Subcutaneous abdominal adipose tissue (tissue), 5 donors: Measurements from ENCODE around the gene MAST2.
"Not testable (repeated sequence)": the region's sequence is repeated elsewhere in the genome, so short reads cannot be mapped to it uniquely, and the experiment has no call there.

Source experiments
- H3K27ac ChIP-seq: one replicate; pipeline ENCODE4 v1.7.0; 2013; ENCODE audit warnings: low read depth, mild to moderate bottlenecking, inconsistent platforms, low read length, moderate library complexity
- H3K27me3 ChIP-seq, 5 donors: one replicate each; pipeline ENCODE4 v1.7.0; 2013; ENCODE audit warnings: low read length in 5 of 5, inconsistent platforms in 1 of 5; ENCODE audit not compliant: control insufficient read depth in 5 of 5, insufficient read depth in 4 of 5
- H3K36me3 ChIP-seq, 5 donors: one replicate each; pipeline ENCODE4 v1.7.0; 2013; ENCODE audit warnings: low read length in 5 of 5; ENCODE audit not compliant: control insufficient read depth in 5 of 5, insufficient read depth in 5 of 5
- H3K4me1 ChIP-seq, 5 donors: one replicate each; pipeline ENCODE4 v1.7.0; 2013; ENCODE audit warnings: low read length in 5 of 5, mild to moderate bottlenecking in 3 of 5, moderate library complexity in 1 of 5; ENCODE audit not compliant: control insufficient read depth in 5 of 5, insufficient read depth in 5 of 5
- H3K4me3 ChIP-seq, 5 donors: one replicate each; pipeline ENCODE4 v1.7.0; 2013; ENCODE audit warnings: low read length in 5 of 5, low read depth in 1 of 5
- H3K9ac ChIP-seq, 5 donors: one replicate each; pipeline ENCODE4 v1.7.0; 2013; ENCODE audit warnings: low read length in 5 of 5, mild to moderate bottlenecking in 4 of 5, moderate library complexity in 3 of 5
- H3K9me3 ChIP-seq, 5 donors: one replicate each; pipeline ENCODE4 v1.7.0; 2013; ENCODE audit warnings: low read length in 5 of 5; ENCODE audit not compliant: control insufficient read depth in 5 of 5
- donor health status: healthy.
- donor health status: healthy.
- donor health status: healthy.
- donor health status: healthy.
- donor health status: healthy.

The MAST2 gene

DNA sequence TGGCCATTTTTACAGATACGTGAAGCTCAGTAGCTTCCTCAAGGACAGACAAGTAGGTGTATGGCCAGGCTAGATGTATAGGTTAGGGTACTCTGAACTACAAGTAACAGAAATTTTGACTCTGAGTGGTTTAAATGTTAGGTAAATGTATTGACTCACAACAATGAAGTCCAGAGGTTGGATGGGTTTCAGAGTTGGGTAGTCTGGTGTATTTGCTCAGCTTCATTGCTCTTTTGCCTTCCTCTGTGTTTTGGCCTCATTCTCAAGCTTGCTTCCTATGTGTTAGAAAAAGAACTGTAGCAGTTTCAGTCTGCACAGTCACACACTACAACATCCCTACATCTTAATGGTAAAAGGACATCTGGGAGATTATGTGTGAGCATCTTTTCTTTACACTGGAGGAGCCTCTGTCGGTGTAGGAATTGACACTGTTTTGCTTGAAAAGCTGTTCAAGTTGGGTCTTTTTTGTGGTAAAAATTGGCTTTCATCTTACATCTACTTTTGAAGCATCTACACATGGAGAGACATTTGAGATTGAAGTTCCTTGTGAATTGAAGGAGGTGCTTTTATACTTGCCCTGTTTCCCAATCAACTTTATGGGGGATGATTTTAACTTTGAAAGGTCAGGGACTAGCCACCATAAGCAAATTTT, 64.4 kb downstream of the MAST2 start:
- Histone ChIP-seq H3K27me3 (no peaks in the 10 kb centered on the region), H3K4me1 (peaks cover 0 to 4% (median 0%) of the 10 kb centered on the region in 5 donors), H3K9me3 (no peaks in the 10 kb centered on the region), H3K4me3 (no peak overlapping the region), H3K27ac (no peak overlapping the region), H3K9ac (no peak overlapping the region), H3K36me3 (no peaks in the 10 kb centered on the region)

DNA sequence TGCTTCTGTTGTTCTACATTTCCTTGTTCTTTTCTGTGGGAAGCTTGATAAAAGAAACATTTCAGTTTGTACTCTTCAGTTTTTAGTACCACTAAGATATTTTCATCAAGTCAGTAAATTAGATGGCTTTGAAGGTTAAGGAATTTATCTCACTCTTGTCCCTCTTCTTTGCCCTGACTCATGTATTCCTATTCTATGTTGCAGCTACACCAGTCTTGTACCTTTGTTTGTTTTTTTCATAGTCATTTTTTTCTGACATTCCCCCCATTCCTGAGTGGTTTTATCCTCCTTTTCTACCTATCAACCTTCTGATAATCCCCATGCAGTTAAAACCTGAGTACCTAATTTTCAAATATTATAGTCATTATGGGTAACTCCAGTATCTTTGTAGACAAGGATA, 65.4 kb downstream of the MAST2 start:
- H3K36me3 ChIP-seq = no peaks in the 10 kb centered on the region
- no peak overlapping the region for H3K4me3 ChIP-seq
- H3K27me3 ChIP-seq = no peaks in the 10 kb centered on the region
- H3K27ac ChIP-seq = no peak overlapping the region
- no peaks in the 10 kb centered on the region for H3K9me3 ChIP-seq
- H3K9ac ChIP-seq = no peak overlapping the region
- H3K4me1 ChIP-seq = peaks cover 0 to 4% (median 0%) of the 10 kb centered on the region in 5 donors

DNA sequence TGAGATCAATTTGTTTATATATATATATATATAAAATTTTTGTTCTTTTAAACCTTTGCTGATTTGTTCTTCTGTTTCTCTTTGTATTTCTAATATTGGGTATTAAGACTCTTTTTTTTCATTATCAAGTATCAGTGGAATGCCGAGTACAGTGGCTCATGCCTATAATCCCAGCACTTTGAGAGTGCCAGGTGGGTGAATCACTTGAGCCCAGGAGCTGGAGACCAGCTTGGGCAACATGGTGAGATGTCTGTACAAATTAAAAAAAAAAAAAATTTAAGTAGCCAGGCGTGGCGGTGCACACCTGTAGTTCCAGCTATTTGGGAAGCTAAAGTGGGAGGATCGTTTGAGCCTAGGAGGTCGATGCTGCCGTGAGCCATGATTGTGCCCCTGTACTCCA, 67.1 kb downstream of the MAST2 start:
- Histone ChIP-seq H3K9me3 (no peaks in the 10 kb centered on the region), H3K9ac (no peak overlapping the region), H3K4me3 (no peak overlapping the region), H3K27ac (no peak overlapping the region), H3K4me1 (peaks cover 0 to 3% (median 0%) of the 10 kb centered on the region in 5 donors), H3K27me3 (no peaks in the 10 kb centered on the region), H3K36me3 (no peaks in the 10 kb centered on the region)

DNA sequence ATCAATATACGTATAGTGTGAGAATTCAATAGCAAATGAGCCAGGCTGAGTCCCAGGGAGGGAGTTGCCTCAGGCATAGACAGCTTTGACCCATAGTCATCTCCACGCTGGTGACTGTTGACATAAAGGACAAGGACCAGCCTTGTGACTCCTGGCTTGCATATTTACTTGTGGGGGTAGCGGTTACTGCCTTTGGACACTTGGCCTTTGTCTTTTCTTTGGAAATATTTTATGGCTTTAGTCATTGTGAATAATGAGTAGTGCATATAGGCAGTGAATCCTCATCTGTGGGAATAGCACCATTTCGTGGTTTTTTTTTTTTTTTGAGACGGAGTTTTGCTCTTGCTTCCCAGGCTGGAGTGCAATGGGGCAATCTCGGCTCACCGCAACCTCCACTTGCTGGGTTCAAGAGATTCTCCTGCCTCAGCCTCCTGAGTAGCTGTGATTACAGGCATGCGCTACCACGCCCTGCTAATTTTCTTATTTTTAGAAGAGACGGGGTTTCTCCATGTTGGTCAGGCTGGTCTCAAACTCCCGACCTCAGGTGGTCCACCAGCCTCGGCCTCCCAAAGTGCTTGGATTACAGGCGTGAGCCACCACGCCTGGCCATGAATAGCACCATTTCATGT, 68.9 kb downstream of the MAST2 start:
- H3K27ac ChIP-seq, H3K4me3 ChIP-seq: not testable (repeated sequence)

DNA sequence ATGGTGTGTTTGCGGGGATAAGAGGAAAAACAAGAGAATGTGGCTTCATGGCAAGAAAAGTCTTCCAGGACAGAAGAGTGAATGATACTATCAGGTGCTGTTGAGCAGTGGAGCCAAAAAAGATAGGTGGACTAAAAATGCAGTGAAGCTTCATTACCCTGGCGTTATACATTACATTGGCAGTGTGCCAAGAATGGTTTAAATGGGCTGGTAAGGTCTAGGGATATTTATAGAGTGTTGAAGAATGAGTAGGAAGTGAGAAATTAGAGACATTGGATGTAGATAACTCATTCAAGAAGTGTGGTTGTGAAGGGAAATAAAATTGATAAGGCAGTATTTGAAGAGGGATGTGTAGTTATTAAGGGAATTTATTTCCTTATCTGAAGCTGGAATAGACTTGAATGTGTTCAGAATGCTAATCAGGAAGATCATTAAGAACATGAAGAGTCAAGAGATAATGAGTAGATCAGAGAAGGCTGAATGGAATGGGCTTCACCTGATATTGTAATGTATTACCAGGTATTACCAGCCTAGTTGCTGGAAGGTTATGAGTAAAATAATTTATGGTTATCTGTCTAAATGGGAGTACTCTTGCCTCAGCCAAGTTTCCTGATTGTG, 72.7 kb downstream of the MAST2 start:
- Histone ChIP-seq H3K9ac (no peak overlapping the region), H3K27ac (no peak overlapping the region), H3K4me3 (no peak overlapping the region), H3K27me3 (no peaks in the 10 kb centered on the region), H3K4me1 (peaks cover 0 to 3% (median 0%) of the 10 kb centered on the region in 5 donors), H3K9me3 (no peaks in the 10 kb centered on the region), H3K36me3 (no peaks in the 10 kb centered on the region)

More for the DNA sequence above, 68.9 kb downstream of the MAST2 start:
- H3K36me3 ChIP-seq, H3K4me1 ChIP-seq, H3K9ac ChIP-seq, H3K9me3 ChIP-seq, H3K27me3 ChIP-seq: not testable (repeated sequence)

DNA sequence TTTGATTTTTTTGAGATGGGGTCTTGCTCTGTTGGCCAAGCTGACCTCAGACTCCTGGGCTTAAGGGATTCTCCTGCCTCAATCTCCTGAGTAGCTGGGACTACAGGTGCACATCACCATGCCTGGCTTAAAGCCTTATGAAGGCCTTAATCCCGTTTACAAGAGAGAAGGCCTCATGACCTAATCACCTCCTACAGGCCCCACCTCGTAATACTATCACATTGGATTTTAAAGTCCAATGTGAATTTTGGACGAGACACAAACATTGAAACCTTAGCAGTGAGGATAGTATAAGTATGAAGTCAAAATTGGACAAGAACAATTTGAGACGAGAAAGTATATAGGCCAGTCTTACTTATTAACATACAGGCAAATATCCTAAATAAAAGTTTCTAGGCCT, 73.9 kb downstream of the MAST2 start:
- H3K9ac ChIP-seq = no peak overlapping the region
- no peaks in the 10 kb centered on the region for H3K27me3 ChIP-seq
- H3K9me3 ChIP-seq = no peaks in the 10 kb centered on the region
- no peak overlapping the region for H3K27ac ChIP-seq
- H3K4me1 ChIP-seq = no peaks in the 10 kb centered on the region
- H3K4me3 ChIP-seq = no peak overlapping the region
- H3K36me3 ChIP-seq = no peaks in the 10 kb centered on the region

DNA sequence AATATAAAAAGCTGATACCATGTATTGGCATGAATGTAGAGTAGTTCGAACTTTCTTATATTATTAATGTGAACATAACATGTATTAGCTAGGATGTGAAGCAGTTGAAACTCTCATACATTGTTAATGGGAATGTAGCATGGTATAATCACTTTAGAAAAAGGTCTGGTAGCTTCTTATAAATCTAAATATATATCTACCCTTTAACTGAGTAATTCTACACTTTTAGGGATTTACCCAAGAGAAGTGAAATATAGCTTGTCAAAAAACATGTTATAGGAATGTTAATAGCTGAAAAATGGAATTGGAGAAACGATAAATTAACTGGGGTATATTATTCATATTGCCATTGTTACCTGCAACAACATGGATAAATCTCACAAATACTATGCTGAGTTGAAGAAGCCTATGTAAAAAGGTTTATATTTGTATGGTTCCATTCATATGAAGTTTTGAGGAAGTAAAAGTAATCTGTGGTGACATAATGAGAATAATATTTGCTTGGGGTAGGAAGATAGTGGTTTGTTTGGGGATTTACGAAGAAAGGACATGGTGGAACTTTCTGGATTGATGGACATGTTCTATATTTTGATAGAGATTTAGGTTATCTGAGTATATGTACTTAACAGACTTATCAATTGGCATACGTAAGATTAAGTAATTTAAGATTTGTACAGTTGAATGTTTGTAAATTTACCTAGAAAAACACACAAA, 76.6 kb downstream of the MAST2 start:
- Histone ChIP-seq H3K27ac (no peak overlapping the region), H3K27me3 (no peaks in the 10 kb centered on the region), H3K9ac (no peak overlapping the region), H3K36me3 (no peaks in the 10 kb centered on the region), H3K9me3 (no peaks in the 10 kb centered on the region), H3K4me3 (no peak overlapping the region), H3K4me1 (no peaks in the 10 kb centered on the region)

DNA sequence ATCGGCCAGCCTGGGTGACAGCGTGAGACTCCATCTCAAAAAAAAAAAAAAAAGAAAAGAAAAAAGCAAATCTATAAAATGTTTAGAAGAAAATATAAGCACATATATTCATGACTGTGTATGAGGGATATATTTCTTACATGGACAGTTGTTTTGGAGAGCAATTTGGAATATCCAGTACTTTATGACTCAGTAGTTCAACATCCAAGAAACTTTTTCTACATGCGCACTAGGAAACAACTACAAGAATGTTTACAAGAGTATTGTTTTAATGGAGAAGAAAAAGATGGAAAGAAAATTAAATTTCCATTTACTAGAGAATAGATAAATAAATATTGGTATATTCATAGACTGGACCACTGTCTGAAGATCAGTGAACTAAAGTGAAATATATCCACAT, 77.5 kb downstream of the MAST2 start:
- H3K9ac ChIP-seq = no peak overlapping the region
- no peaks in the 10 kb centered on the region for H3K27me3 ChIP-seq
- H3K27ac ChIP-seq = no peak overlapping the region
- H3K4me3 ChIP-seq = no peak overlapping the region
- H3K4me1 ChIP-seq = no peaks in the 10 kb centered on the region
- H3K9me3 ChIP-seq = no peaks in the 10 kb centered on the region
- H3K36me3 ChIP-seq = no peaks in the 10 kb centered on the region

DNA sequence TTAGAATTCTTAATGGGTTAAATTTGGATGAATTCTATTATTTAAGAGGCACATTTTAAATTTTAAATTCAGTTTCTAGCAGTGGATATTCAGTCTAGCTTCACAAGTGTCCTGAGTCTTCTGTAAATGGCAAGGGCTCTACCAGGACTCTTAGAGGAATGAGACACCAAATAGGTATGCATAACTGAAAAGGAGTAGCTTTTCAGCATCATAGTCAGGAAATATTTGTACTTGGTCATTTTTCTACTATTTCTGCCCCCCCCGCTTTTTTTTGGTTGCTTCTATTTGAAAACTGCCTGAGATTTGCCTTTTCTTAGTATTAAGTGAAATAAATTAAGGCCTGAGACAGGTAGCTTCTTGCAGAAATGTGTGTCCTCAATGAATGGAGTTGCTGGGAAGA, 80.2 kb downstream of the MAST2 start:
- H3K36me3 ChIP-seq = no peaks in the 10 kb centered on the region
- no peaks in the 10 kb centered on the region for H3K27me3 ChIP-seq
- no peaks in the 10 kb centered on the region for H3K4me1 ChIP-seq
- H3K9ac ChIP-seq = no peak overlapping the region
- no peaks in the 10 kb centered on the region for H3K9me3 ChIP-seq
- H3K4me3 ChIP-seq = no peak overlapping the region
- no peak overlapping the region for H3K27ac ChIP-seq

DNA sequence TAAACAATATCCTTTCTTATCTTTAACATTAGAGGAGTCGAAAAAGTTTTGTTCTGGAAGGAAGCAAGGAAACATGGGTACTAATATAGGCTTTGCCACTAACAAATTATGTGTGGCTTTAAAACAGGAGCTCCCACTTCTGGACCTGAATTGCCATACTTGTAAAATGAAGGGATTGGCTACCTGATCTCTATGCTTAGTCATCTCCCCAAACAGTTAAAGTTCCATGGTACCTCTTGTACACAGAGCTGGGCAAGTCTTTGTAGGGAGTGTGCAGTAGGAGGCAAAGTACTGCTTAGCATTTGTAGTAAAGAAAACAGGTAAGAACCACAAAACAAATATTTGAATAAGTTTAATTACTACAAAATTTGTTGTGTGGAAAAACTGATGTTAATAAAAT, 81.3 kb downstream of the MAST2 start:
- Histone ChIP-seq H3K27me3 (no peaks in the 10 kb centered on the region), H3K4me3 (no peak overlapping the region), H3K9ac (no peak overlapping the region), H3K27ac (no peak overlapping the region), H3K4me1 (no peaks in the 10 kb centered on the region), H3K36me3 (no peaks in the 10 kb centered on the region), H3K9me3 (no peaks in the 10 kb centered on the region)
